Neuron (in vitro differentiated cells): Measurements from ENCODE around the gene ANKRA2.
"Not testable (repeated sequence)": the region's sequence is repeated elsewhere in the genome, so short reads cannot be mapped to it uniquely, and the experiment has no call there.

Source experiments
- H2AFZ ChIP-seq: one replicate; pipeline ENCODE4 v1.6.1; 2013; ENCODE audit warnings: low read depth, mild to moderate bottlenecking, inconsistent platforms, low read length, moderate library complexity
- H3K27me3 ChIP-seq: one replicate; pipeline ENCODE4 v1.6.1; 2013; ENCODE audit warnings: low read length; ENCODE audit not compliant: insufficient read depth
- H3K36me3 ChIP-seq: one replicate; pipeline ENCODE4 v1.6.1; 2013; ENCODE audit warnings: low read length; ENCODE audit not compliant: insufficient read depth
- H3K4me1 ChIP-seq: one replicate; pipeline ENCODE4 v1.6.1; 2013; ENCODE audit warnings: low read length; ENCODE audit not compliant: insufficient read depth
- H3K4me3 ChIP-seq: 2 replicates; pipeline ENCODE4 v1.5.1; 2013; ENCODE audit warnings: mild to moderate bottlenecking, low read length, moderate library complexity
- H3K9me3 ChIP-seq: one replicate; pipeline ENCODE4 v1.6.1; 2013; ENCODE audit warnings: low read length

Gene ANKRA2

GRCh38 chr5:73514418-73514817, 51.0 kb downstream of the ANKRA2 start:
- no peak overlapping the region for H2AFZ ChIP-seq
- no peaks in the 10 kb centered on the region for H3K36me3 ChIP-seq
- H3K27me3 ChIP-seq = no peaks in the 10 kb centered on the region
- no peak overlapping the region for H3K4me3 ChIP-seq
- no peaks in the 10 kb centered on the region for H3K4me1 ChIP-seq
- H3K9me3 ChIP-seq = no peaks in the 10 kb centered on the region

GRCh38 chr5:73513996-73514395, 51.4 kb downstream of the ANKRA2 start:
- H3K4me3 ChIP-seq = no peak overlapping the region
- H3K27me3 ChIP-seq = no peaks in the 10 kb centered on the region
- no peaks in the 10 kb centered on the region for H3K4me1 ChIP-seq
- H2AFZ ChIP-seq = no peak overlapping the region
- H3K36me3 ChIP-seq = no peaks in the 10 kb centered on the region
- no peaks in the 10 kb centered on the region for H3K9me3 ChIP-seq

- not testable (repeated sequence) for H3K4me1 ChIP-seq, H3K27me3 ChIP-seq, H3K4me3 ChIP-seq, H2AFZ ChIP-seq, H3K9me3 ChIP-seq
- peaks cover 29% of the 10 kb centered on the region for H3K36me3 ChIP-seq
Observed at GRCh38 chr5:73508521-73508920, 56.9 kb downstream of the ANKRA2 start.

GRCh38 chr5:73507062-73507461, 58.4 kb downstream of the ANKRA2 start:
- Histone ChIP-seq H3K36me3 (peaks cover 43% of the 10 kb centered on the region), H3K9me3 (no peaks in the 10 kb centered on the region), H3K4me1 (no peaks in the 10 kb centered on the region), H3K4me3 (no peak overlapping the region), H2AFZ (no peak overlapping the region), H3K27me3 (no peaks in the 10 kb centered on the region)

GRCh38 chr5:73506459-73506955, 58.9 kb downstream of the ANKRA2 start:
- Histone ChIP-seq H3K4me1 (no peaks in the 10 kb centered on the region), H3K4me3 (no peak overlapping the region), H3K27me3 (no peaks in the 10 kb centered on the region), H2AFZ (no peak overlapping the region), H3K36me3 (peaks cover 47% of the 10 kb centered on the region), H3K9me3 (no peaks in the 10 kb centered on the region)
